ENCODE results near the gene LAMTOR5.
"Not testable (repeated sequence)": the region's sequence is repeated elsewhere in the genome, so short reads cannot be mapped to it uniquely, and the experiment has no call there.

LAMTOR5 gene

DNA sequence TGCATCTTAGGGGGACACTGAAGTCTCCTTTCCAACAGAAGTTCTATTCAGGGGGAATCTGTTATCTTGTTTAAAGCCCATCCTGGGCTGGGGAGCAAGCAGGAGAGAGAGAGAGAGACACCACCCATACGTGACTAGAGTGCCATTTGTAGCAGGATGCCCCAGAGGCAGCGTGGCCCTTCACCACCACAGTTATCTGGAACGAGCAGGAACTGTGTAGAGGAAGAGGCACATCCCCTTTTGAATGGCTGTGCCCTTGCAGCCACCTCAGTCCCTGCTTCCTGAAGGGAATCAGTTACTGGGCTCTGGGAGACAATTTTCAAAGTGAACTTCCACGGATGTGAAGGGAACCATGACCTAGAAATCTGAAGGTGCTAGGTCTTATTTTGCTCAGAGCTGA is 19.4 kb upstream of the LAMTOR5 start:
- no peak for DNase-seq (ENCODE audit: low spot score)

DNA sequence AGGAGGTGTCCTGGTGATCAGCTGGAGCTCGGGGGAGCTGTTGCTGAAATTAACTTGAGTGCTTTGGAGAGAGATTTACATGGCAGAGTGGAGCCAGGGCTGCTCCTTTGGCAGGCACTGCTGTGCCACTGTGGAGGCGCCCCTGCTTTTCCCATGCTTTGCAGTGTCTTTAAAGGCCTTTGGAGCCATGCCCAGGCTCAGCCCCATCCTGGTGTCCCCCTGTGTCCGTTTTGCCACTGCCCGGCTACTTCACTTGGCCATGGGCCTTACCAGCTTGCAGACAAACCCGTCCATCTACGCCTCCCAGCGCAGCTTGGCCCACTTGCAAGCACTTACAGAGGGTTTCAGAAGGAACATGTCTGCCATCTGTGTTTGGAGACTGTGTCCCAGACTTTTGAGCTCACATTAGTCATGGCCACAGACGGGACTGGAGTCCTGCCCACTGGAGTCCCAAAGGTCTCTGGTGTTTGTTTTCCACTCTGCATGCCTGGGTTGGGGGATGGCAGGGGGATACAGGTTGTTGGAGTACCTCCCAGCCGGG is 18.2 kb upstream of the LAMTOR5 start:
- DNase-seq (ENCODE audit: low spot score): no peak

DNA sequence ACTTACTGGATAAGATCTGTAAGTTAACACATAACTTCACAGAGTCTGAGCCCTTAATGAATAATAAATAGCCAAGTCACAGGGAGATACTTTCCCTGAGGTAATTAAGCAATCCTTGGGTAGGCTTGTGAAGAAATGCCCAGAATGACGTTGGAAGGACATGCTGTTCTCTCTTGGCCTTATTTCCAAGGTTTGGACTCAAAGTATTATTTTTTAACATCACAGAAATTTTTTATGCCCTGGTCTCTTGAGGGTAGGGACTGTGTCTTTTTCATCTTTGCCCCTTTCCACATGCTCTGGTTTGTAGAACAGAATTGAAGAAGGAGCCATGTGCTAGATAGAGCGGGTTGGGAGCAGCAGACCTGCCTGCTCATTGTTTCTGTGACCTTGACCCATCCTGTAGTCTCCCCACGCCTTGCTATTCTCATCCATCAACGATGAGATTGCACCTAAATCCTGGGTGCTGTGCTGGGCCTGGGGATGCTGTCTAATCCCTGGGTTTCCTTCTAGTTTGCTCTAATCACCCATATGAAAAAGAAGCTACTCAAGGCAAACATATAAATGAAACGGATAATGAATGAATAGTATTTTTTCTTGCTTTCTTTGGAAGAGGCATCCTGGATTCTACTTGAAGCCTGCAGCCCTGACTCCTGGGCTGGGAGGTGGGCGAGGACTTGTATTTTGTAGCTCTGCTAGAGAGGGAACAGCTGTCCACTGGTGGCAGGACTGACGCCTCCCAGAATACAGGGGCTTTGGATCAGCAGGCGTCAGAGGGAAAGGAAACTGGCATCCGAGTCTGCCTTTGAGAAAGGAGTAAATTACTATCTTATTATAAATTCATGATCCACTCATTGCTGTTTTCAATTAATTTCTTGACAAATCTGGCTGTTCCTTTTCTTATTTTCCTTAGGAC is 17.5 kb upstream of the LAMTOR5 start:
- no peak for DNase-seq (ENCODE audit: low spot score)

DNA sequence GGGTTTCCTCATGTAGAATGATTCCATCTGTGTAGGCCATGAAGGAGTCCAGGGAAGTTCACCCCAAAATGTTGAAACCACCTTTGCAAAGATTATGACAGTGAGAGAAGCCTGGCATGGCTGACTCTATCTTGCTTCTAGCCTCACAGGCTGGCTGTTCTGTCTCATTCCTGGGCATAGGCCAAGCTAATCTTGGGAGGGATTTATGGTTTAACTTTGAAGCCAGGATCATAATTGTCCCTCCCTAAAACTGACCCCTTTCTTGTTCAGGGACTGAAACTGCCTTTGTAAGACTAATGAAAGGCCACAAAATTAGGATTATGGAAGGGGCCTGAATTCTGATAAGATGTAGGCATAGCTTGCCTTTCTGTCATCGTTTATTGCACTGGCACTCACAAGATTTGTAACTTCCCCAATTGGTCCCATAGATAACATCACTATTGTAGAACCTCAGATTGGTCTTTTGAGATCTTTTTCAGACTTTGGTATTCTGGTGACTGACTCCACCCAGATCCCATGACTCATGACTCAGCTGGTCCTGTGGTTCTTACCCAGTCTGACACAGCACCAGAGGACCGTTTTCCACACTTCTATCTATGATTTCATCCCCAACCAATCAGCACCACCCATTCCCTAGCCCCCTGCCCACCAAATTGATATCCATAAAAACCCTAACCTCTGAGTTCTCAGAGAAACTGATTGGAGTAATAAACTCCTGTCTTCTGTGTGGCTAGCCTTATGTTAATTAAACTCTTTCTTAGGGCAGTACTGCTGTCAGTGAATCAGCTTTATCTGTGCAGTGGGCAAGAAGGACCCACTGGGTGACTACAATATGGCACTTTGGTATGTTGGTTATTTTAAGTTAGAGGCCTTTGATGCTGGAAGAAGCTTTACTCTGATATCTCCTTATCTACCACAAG is 13.6 kb upstream of the LAMTOR5 start:
- no peak for DNase-seq (ENCODE audit: low spot score)

DNA sequence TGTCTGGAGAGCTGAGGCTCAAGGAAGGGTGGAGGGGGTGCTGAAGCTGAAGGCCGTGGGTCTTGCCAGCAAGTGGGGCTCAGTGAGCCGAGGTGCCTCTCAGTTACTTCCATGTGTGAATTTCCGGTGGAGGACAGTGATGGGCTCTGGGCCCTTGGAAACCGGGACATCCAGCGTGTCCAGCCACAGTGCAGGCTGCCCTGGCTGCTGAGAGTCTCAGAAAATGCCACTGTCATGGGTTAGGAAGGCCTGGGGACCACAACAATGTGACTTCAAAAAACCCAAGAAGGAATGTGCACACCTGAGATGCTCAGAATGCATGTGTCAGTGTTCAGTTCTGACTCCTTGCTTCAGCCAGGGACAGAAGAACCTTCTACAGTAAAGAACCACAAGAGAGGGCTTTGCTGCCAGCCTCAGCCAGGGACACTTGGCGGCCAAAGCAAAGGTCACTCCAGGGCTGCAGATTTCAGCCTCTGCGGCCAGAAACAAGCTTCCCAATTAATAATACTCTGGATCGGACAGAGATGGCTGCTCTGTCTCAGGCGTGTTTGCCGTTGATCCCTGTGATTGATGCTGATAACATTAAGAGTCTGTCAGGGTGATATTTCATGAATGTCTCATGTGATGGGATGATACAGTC is 12.6 kb upstream of the LAMTOR5 start:
- no peak for DNase-seq (ENCODE audit: low spot score)

DNA sequence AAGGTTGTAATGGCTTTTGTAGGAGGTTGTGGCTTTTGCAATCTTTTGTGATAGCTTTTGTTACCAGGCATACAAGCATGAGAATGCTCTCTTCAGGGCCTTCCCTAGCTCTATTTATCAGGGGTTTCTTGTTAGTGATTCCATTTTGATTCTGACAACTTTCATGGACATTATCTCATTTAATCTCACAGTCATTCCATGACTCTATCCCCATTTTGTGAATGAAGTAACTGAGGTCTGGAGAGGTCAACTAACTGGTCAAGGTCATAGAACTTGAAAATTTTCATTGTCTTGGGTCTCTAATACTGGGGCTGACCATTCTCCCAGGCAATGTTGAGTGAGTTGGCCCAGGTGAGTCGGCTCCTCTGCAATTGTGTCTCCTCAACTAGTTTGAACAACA is 11.2 kb upstream of the LAMTOR5 start:
- no peak for DNase-seq (ENCODE audit: low spot score)

DNA sequence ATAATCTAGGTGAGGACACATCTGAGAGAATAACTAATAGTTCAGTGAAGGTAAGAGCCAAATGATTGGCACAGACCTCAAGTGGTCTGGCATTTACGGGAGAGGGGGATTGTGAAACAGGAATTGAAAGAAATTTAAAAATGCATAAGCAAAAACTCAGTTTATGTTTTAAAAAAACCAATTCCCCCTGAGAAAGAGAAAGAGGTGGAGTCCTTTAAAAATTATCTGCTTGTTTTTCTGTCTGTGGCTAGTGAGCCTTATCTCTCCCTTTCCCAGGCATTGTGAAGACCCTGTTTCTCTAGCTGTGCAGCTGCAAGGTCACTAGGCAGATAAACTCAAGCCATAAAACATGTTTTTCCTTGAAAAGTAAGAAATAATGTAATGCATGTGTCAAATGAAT is 5.6 kb upstream of the LAMTOR5 start:
- not testable (repeated sequence) for DNase-seq (ENCODE audit: low spot score)

DNA sequence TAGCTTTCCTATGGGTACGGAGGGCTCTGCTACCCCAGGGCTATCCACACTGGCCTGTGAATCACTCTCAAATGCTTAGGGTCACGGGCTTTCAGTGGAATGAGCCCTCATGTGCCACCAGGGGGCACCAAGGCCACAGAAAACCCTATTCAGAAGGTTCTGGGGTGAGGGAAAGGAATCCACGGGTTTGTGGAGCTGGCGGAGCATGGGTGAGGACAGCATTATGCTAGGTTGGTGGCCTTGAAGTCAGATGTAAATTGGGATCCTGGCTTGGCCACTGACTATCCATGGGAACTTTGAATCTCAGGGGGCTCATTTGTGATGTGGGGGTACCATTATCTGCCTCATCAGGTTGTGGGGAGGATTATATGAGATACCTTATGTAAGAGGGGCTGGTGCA is 5.1 kb upstream of the LAMTOR5 start:
- DNase-seq (ENCODE audit: low spot score): no peak

DNA sequence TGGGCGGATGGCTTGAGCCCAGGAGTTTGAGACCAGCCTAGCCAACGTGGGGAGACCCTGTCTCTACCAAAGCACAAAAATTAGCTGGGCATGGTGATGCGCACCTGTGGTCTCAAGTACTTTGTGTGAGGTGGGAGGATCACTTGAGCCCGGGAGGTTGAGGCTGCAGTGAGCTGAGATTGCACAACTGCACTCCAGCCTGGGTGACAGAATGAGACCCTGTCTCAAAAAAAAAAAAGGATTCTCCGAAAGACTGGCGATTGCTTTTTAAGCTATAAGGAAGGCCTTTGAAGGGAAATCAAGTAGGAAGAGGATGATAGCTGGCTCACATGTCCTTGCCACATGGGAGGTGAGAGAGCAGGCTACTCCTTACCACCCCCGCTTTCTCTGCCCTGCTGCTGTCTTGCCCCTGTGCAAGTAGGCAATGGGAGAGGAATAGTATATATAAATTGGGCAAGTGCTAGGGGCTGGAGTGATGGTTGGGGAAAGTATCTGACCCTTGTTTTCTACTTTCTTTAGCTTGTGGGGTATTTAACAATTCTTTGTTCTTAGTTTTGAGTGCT is 3.8 kb upstream of the LAMTOR5 start:
- DNase-seq (ENCODE audit: low spot score): no peak

DNA sequence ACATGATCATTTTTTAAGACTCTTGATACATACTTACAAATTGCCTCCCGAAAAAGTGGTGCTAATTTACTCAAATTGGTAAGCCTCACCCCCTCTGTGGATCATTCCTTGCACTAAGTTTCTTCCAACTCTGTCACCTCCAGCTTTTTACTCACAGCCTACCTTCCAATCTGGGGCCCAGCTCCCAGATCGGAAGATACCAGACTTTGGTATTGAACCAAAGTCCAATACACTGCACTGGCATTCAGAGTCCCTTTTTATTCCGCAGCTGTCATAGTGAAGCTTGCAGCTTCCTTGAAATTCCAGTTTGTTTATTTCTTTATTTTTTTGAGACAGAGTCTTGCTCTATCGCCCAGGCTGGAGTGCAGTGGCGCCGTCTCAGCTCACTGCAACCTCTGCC is 1.8 kb upstream of the LAMTOR5 start:
- DNase-seq (ENCODE audit: low spot score): no peak

DNA sequence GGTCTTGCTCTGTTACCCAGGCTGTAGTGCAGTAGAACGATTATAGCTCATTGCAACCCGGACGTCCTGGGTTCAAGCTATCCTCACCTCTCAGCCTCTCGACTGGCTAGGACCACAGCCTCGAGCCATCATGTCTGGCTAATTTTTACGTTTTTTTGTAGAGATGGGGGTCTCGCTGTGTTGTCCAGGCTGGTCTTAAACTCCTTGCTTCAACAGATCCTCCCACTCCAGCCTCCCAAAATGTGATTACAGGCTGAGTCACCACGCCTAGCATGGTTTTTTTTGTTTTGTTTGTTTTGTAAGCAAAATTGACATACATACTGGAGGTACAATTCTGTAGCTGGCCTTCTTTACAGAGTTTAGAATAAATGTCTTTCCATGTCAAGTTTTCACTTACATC is 994 bp upstream of the LAMTOR5 start:
- DNase-seq (ENCODE audit: low spot score): no peak

DNA sequence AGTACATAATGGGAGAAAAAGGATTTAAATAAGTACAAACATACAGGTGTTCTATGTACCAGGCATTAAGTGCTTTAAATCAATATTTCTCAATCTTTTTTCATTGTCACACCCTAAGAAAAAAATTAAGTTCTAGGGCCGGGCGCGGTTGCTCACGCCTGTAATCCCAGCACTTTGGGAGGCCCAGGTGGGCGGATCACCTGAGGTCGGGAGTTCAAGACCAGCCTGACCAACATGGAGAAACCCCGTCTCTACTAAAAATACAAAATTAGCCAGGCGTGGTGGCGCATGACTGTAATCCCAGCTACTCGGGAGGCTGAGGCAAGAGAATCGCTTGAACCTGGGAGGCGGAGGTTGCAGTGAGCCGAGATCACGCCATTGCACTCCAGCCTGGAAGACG is 1.1 kb downstream of the LAMTOR5 start:
- not testable (repeated sequence) for DNase-seq (ENCODE audit: low spot score)

DNA sequence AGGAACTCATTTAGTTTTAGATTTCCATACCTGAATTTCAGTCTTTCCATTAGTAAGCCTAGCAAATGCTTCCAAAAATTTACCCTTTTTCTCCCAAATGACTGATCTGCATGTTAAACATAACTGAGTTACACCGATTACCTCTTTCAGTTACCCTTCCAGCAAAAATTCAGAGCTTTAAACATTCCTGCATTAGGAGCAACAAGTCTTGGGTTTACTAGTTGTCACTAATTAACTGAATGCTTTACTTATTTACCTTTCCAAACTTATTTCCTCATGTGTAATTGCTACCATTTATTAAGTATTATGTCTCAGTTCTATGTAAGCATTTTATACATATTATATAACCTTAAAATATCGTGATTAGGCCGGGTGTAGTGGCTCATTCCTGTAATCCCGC is 3.1 kb downstream of the LAMTOR5 start:
- no peak for DNase-seq (ENCODE audit: low spot score)

DNA sequence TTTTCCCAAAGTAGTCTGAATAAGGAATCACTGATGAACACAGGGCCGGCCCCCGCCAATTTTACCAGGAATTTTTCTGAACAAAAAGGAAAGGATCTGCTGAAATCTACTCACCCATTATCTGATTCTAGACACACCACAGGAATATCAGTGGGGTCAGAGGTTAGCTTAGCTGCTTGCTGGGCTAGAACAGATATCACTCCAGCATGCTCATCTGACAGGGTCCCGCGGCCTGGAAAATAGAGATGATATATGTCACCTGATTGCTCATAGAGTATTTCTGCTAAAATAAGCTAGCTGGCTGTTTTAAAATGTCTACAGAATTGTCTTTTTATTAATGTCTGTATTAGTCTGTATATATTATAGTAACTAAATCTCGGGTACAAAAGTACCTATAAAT is 3.7 kb downstream of the LAMTOR5 start:
- DNase-seq (ENCODE audit: low spot score): no peak

DNA sequence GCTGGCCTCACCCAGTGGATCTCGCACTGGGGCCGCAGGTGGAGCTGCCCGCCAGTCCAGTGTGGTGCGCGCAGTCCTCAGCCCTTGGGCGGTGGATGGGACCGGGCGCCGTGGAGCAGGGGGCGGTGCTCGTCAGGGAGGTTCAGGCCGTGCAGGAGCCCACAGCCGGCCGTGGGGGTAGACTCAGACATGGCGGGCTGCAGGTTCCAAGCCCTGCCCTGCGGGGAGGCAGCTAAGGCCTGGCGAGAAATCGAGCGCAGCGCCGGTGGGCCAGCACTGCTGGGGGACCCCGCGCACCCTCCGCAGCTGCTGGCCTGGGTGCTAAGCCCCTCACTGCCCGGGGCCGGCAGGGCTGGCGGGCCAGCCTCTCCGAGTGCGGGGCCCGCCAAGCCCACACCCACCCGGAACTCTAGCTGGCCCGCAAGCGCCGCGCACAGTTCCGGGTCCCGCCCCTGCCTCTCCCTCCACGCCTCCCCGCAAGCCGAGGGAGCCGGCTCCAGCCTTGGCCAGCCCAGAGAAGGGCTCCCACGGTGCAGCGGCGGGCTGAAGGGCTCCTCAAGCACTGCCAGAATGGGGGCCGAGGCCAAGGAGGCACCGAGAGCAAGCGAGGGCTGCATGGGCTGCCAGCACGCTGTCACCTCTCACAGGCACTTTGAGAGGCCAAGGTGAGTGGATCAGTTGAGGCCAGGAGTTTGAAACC is 11.1 kb downstream of the LAMTOR5 start:
- not testable (repeated sequence) for DNase-seq (ENCODE audit: low spot score)

DNA sequence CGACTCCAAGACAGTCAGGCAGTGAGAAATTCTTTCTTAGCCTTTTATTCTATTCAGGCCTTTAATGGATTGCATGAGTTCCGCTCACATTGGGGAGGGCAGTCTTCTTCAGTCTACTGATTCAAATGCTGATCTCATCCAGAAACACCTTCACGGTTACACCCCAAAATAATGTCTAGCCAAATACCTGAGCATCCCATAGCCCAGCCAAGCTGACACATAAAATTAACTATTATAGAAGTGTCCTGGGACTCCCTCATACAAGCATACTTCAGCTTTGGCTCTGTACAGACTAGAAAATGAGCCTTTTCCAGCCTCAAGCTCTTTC is 13.0 kb downstream of the LAMTOR5 start:
- no peak for DNase-seq (ENCODE audit: low spot score)

DNA sequence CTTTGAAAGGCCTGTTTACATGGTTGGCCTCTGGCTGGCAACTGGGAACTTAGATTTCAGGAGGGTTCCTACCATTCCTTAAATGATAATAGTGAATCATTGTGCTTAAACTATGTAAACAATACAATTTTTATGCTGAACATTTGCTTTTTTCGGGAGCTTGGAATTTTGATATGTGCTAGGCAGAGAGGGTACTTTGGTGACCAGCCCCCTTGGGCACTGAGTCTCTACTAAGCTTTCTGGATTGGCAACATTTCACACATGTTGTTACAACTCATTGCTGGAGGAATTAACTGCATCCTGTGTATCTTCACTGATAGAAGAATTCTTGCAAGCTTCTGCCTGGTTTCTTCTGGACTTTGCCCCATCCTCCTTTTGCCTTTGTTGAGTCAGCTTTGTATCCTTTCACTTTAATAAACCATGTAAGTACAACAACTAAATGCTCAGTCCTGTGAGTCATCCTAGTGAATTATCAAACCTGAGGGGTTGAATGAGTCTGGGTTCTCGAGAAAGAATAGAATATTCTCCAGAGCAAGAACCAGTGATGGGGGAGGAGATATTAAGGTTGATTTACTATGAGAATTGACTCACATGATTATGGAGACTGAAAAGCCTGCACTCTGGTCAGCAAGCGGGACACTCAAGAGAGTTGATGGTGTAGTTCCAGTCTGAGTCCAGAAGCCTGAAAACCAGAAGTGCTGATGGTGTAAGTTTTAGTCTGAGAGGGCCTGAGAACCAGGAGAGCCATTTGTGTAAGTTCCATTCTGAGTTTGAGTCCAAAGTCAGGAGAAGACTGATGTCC is 13.6 kb downstream of the LAMTOR5 start:
- peak; percentile 23 for DNase-seq (ENCODE audit: low spot score)

DNA sequence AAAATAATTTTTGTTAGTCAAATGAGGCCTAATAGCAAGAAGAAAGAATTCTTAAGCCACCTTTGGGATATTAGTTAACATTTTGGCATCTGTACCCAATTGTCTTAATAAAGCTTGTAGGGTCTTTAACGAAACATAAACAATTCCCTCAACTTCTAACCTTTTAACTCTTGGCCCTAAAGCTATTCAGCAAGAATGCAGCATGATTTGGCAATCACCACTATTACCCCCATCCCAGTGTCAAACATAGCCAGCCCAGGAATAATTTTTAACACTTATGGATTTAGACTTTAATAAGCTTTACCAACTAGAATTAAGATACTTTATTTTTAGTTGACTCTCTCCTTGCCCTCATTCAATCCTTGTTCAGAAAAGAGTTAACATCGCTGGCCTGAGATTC is 14.2 kb downstream of the LAMTOR5 start:
- no peak for DNase-seq (ENCODE audit: low spot score)

DNA sequence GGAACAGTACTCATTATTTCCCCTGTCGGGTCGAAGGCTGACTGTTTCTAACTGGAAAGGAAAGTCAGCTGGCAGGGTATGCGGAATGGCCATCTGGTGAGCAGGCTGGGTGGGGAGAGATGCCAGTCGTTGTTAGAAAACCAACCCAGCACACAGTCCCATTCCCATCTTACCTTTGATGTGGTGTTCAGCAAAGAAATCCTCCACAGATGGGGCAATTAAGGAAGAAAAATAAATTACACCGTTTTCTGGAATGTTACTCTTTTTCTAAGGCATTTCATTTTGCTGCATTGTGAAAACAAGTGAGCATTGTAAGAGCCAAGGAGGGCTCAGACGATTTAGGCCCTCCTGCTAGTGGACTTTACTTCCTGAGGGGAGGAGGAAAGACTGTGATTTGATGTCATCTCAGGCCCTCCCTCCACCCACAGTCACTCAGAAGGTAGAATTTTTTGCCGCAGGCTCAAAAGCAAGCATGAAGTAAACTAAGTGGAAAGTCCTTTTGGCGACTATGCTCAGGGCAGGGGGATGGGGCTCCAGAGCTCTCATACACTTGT is 16.7 kb downstream of the LAMTOR5 start, which contains the start of gene SLC16A4:
Gene SLC16A4 (minus strand): TSS at position 335 of the 554 bp plus-strand sequence. CDS start 1,703 bp downstream, outside the sequence.
- DNase-seq (ENCODE audit: low spot score): peak; percentile 81

DNA sequence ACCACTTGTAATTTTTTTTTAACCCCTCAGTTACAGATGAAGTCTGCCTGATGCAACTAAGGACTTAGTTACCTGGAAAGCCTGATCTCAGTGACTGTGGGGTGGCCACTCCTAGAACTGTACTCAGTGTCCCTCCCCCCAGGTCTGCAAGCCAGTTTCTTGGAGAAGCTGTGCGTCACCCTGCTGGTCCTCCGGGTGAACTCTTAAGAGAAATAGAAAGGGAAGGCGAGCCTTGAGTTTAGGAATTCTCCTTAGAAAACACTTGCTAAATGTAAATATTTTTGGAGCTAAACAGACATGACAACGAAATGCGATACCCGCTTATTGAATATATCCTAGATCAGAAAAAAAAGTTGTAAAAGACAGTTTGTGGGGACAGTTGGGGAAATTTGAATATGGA is 17.4 kb downstream of the LAMTOR5 start:
- peak; percentile 55 for DNase-seq (ENCODE audit: low spot score)
